HepG2 (cell line): ENCODE data around the gene DIP2C. TPM values are rescaled to one million over a fixed set of nuclear protein-coding genes. Genes with fewer than 3 reads are reported as not detected.

Source experiments
- ARID4A ChIP-seq: sonication (generic); formaldehyde crosslinking; IDR thresholded peaks from 2 replicates; pipeline ENCODE4 v1.5.0; 2020; ENCODE audit warnings: mild to moderate bottlenecking, missing genetic modification reagents, borderline replicate concordance
- CREBL2 ChIP-seq: sonication (generic); formaldehyde crosslinking; IDR thresholded peaks from 2 replicates; pipeline ENCODE4 v1.8.1; 2023; ENCODE audit warnings: missing genetic modification reagents, mild to moderate bottlenecking, borderline replicate concordance
- DPF2 ChIP-seq: sonication (generic); formaldehyde crosslinking; IDR thresholded peaks from 2 replicates; pipeline ENCODE4 v1.4.0; 2020; ENCODE audit warnings: mild to moderate bottlenecking, low read depth, missing genetic modification reagents, borderline replicate concordance
- HNRNPK ChIP-seq: fragments of 200-400 bp; formaldehyde crosslinking; IDR thresholded peaks from 2 replicates; pipeline ENCODE4 v1.6.1; 2018; ENCODE audit warnings: low read length, low read depth, moderate library complexity, mild to moderate bottlenecking; ENCODE audit not compliant: poor library complexity, severe bottlenecking
- LRRFIP1 ChIP-seq: sonication (generic); formaldehyde crosslinking; conservative IDR thresholded peaks from 2 replicates; pipeline ENCODE4 v1.4.0; 2020; ENCODE audit warnings: missing genetic modification reagents
- NFE2L2 ChIP-seq: fragments of 150-350 bp; IDR thresholded peaks from 2 replicates; pipeline ENCODE4 v1.6.1; 2014; ENCODE audit warnings: low read length
- NR1H2 ChIP-seq: sonication (generic); formaldehyde crosslinking; IDR thresholded peaks from 2 replicates; pipeline ENCODE4 v1.8.1; 2022; ENCODE audit warnings: low read depth, missing genetic modification reagents, borderline replicate concordance
- PRDM4 ChIP-seq: sonication (generic); formaldehyde crosslinking; IDR thresholded peaks from 2 replicates; pipeline ENCODE4 v1.9.0; 2021; ENCODE audit warnings: missing genetic modification reagents, borderline replicate concordance
- SATB2 ChIP-seq: sonication (generic); formaldehyde crosslinking; IDR thresholded peaks from 2 replicates; pipeline ENCODE4 v1.5.0; 2020; ENCODE audit warnings: missing genetic modification reagents
- ZC3H4 ChIP-seq: sonication (generic); formaldehyde crosslinking; IDR thresholded peaks from 2 replicates; pipeline ENCODE4 v1.4.0; 2020; ENCODE audit warnings: missing genetic modification reagents, borderline replicate concordance
- ZNF337 ChIP-seq: sonication (generic); formaldehyde crosslinking; IDR thresholded peaks from 2 replicates; pipeline ENCODE4 v1.5.1; 2020; ENCODE audit warnings: missing genetic modification reagents, low read depth, mild to moderate bottlenecking, borderline replicate concordance
- ZNF34 ChIP-seq: sonication (generic); formaldehyde crosslinking; IDR thresholded peaks from 2 replicates; pipeline ENCODE4 v1.4.0; 2020; ENCODE audit warnings: mild to moderate bottlenecking, missing genetic modification reagents, borderline replicate concordance
- ZNF441 ChIP-seq: sonication (generic); formaldehyde crosslinking; IDR thresholded peaks from 2 replicates; pipeline ENCODE4 v1.7.0; 2021; ENCODE audit warnings: missing genetic modification reagents, borderline replicate concordance
- ZNF672 ChIP-seq: sonication (generic); formaldehyde crosslinking; IDR thresholded peaks from 2 replicates; pipeline ENCODE4 v1.8.1; 2022; ENCODE audit warnings: missing genetic modification reagents
- polyA plus RNA-seq, 8 experiments: library from polyadenylated mRNA; depleted of rRNA in 3 of 8; stranded (reverse) in 7 of 8; unstranded in 1 of 8; fragments of >200 nt; fragmentation: Illumina TruSeq in 4 of 8; extraction: Trizol in 4 of 8; gene quantifications; 2 replicates each; pipeline versions ENCODE4 v1.2.1 to v1.2.3, GENCODE V29; 2011 to 2016; ENCODE audit warnings: low read depth in 4 of 8, missing spikeins in 1 of 8, mixed read lengths in 1 of 8; ENCODE audit not compliant: insufficient read depth in 1 of 8
- total RNA-seq, 5 experiments: library from RNA; depleted of rRNA; stranded (reverse); fragments of >200 nt; fragmentation: Illumina TruSeq; extraction: Trizol; gene quantifications; 2 replicates each; pipeline ENCODE4 v1.2.3, GENCODE V29; 2016; ENCODE audit warnings: low read depth in 1 of 5

Gene DIP2C
- total and polyA plus RNA-seq, 2 of the 13 experiments (the other 11 are each of a cell fraction or from before 2014, with no cell fraction given): 2.2 to 2.7 TPM

- TF ChIP-seq CREBL2 (CRISPR knock-in tag) (no peak), SATB2 (CRISPR knock-in tag) (no peak), LRRFIP1 (CRISPR knock-in tag) (no peak), ZNF34 (CRISPR knock-in tag) (no peak), PRDM4 (no peak), ARID4A (peak; percentile 63; the same call in 1 of the 2 replicates), ZC3H4 (CRISPR knock-in tag) (no peak), ZNF337 (CRISPR knock-in tag) (no peak), ZNF672 (CRISPR knock-in tag) (no peak), ZNF441 (CRISPR knock-in tag) (no peak), NR1H2 (CRISPR knock-in tag) (no peak), NFE2L2 (no peak), DPF2 (no peak), HNRNPK (no peak)
Measured at GRCh38 chr10:688312-689120, 952 bp downstream of the DIP2C start (continued).
